ENCODE measurements around the gene DCAF15.
"Not testable (repeated sequence)": the region's sequence is repeated elsewhere in the genome, so short reads cannot be mapped to it uniquely, and the experiment has no call there.

DCAF15 gene, protein sequence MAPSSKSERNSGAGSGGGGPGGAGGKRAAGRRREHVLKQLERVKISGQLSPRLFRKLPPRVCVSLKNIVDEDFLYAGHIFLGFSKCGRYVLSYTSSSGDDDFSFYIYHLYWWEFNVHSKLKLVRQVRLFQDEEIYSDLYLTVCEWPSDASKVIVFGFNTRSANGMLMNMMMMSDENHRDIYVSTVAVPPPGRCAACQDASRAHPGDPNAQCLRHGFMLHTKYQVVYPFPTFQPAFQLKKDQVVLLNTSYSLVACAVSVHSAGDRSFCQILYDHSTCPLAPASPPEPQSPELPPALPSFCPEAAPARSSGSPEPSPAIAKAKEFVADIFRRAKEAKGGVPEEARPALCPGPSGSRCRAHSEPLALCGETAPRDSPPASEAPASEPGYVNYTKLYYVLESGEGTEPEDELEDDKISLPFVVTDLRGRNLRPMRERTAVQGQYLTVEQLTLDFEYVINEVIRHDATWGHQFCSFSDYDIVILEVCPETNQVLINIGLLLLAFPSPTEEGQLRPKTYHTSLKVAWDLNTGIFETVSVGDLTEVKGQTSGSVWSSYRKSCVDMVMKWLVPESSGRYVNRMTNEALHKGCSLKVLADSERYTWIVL

DNA sequence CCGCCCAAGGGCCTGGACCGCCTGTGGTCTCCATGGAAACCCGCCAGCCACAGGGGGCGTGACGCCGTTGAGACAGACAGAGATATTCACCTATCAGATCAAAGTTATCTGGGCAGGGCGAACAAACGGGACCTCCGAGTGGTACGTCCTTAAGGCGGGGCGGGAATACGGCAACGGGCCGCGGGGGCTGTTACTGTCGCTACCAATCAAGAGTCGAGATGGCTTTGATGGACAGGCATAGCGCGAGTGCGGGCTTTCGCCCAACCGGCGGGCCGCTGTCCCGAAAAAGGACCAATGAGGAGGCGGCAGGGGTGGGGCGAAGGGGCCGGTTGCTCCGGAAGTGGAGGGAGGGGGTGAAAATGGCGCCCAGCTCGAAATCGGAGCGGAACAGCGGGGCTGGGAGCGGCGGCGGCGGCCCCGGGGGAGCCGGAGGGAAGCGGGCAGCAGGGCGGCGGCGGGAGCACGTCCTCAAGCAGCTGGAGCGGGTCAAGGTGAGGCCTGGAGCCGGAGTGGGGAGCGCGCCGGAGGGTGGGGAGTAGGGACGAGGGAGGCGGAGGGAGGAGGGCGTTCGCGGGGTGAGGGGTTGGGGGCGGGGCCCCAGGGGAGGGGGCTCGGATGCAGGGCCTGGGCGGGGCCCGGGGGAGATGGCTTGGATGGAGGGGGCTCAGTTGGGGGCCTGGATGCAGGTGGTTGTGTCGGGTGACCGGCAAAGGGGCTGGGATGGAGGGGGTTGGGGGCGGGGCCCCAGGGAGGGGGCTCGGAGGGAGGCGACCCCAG is at the start of gene DCAF15:
Gene DCAF15, plus strand, starts transcription at position 356 of the 777 bp plus-strand sequence. Its CDS starts 4 bp downstream, at position 360.
- peak; percentile 98 for DNase-seq (ENCODE audit: low read depth)

- DNase-seq (ENCODE audit: low read depth): no peak
These were observed 49.2 kb upstream of the DCAF15 start for GRCh38 chr19:13902993-13903555.

GRCh38 chr19:13905634-13906520 is 46.4 kb upstream of the DCAF15 start, which contains the start of the genes BRME1 and CC2D1A:
Gene BRME1 (minus strand): TSS chr19:13906117. CDS start chr19:13904892, 1,225 bp downstream.
Gene CC2D1A (plus strand): TSS chr19:13906201. CDS start chr19:13906442, 241 bp downstream.
- DNase-seq (ENCODE audit: low read depth): peak; percentile 93

DNA sequence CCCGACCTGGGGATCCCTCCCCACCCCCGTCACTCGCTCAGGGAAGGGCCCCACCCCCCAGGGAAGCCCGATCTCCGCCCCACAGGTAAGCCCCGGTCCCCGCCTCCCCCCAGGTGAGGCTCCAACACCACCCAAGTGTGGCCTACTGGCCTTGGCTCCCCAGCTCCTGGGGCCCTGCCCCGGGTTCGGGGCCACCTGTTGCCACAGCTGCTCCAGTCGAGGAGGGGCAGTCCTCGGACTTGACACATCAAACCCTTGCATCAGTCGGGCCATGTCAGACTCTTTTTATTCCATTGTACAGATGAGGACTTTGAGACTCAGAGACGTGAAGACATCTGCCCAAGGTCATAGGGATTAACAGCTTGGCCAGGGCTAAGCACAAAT is 45.8 kb upstream of the DCAF15 start:
- no peak for DNase-seq (ENCODE audit: low read depth)

- DNase-seq (ENCODE audit: low read depth): no peak
These were observed 45.4 kb upstream of the DCAF15 start for GRCh38 chr19:13906910-13907309.

DNA sequence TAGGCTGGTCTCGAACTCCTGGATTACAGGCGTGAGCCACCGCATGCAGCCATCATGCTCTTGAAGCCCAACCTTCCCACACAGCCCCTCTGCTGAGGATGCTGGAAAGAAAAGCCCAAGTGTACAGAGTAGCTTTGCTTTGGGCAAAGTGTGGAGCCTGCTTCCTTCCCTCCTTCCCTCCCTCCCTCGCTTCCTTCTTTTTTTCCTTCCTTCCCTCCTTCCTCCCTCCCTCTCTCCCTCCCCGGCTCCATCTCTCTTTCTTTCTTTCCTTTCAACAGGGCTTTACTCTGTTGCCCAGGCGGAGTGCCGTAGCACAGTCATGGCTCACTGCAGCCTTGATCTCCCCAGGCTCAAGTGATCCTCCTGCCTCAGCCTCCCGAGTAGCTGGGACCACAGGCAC is 43.6 kb upstream of the DCAF15 start:
- no peak for DNase-seq (ENCODE audit: low read depth)

DNA sequence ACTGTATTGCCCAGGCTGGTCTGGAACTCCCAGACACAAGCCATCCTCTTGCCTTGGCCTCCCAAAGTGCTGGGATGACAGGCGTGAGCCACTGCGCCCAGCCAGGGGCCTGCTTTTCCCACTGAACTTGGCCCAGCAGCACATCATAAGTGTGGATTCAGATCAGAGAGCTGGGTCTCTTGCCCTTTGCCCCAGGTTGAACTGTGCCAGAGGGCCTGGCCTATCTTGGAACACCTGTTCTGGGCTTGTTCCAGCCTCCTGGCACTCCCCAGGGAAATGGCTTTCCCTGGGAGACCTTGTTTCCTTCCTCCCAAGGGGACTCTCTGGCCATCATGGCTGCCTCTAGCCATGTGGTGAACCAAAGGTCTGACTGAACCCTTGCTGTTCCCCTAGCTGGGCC is 42.9 kb upstream of the DCAF15 start:
- DNase-seq (ENCODE audit: low read depth): no peak

- no peak for DNase-seq (ENCODE audit: low read depth)
These were observed 39.0 kb upstream of the DCAF15 start for GRCh38 chr19:13913352-13913751.

DNA sequence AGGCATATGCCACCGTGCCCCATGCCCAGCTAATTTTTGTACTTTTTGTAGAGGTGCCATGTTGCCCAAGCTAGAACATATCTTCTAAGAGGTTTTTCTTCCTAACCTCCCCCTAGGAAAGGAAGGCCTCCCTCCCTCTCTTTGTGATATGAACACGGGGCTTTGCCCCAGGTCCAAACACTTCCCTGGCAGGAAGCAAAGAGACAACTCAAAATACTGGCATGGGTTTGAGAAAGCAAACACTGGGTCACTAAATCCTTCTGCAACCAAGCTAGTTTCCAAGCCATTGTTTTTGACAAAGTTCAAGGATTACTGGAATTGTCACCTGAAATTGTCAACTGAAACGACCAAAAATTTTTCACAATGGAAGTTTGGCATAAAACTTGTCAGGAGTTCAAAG is 37.5 kb upstream of the DCAF15 start:
- DNase-seq (ENCODE audit: low read depth): no peak

GRCh38 chr19:13917888-13918406 is 34.4 kb upstream of the DCAF15 start:
- DNase-seq (ENCODE audit: low read depth): no peak

DNA sequence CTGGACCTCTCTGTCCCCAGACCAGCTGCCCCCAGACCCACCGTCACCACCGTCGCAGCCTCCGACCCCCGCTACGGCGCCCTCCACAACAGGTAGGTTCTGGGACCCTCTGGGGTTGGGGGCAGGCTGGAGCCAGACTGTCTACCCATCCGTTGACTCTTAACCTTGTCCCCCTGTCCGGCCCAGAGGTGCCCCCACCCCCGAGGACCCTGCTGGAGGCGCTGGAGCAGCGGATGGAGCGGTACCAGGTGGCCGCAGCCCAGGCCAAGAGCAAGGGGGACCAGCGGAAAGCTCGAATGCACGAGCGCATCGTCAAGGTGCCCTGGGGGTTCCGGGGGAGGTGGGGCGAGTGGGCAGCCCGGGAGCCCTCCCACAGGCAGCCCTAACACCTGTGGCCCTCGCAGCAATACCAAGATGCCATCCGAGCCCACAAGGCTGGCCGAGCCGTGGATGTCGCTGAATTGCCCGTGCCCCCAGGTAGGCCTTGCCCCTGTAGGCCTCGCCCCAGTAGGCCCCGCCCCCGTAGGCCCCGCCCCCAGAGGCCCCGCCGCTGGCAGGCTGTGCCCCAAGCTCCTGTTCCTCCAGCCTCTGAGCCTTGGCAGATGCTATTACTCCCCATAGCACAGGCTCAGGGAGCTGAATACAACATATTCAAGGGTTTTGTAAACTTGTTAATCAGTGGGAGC is 33.4 kb upstream of the DCAF15 start:
- DNase-seq (ENCODE audit: low read depth): no peak

- no peak for DNase-seq (ENCODE audit: low read depth)
These were observed 31.8 kb upstream of the DCAF15 start for GRCh38 chr19:13920524-13920923.

DNA sequence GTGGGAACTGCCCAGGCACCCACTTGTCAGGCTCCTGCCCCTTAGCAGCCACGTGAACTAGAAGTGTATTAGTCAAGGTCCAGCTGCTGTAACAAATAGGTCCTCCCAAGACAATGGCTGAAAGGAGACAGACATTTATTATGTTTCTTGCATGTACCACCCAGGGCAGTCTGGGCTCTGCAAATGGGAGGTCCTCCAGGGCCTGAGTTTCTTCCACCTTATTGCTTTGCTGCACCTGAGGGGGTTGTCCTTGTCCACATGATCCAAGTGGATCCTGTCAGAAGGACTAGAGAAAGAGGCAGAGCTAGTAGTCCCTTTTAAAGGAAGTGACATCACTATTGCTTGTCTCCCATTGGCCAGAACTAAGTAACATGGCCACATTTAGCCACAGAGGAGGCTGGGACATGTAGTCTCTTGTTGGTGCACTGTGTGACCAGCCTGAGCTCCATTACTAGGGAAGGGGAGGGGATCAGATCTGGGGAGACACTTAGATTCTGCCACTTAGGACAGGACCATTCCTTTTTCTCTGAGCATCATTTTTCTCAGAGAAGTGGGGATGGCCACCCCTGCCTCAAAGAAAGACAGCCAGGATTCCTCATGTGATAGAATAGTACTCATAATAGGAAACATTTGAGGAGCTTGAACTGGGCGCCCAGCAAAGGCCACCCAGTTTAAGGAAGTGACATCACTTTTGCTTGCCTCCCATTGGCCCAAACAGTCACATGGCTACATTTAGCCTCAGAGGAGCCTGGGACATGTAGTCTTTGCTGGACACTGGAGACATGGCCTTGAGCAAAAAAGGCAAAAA is 31.2 kb upstream of the DCAF15 start:
- DNase-seq (ENCODE audit: low read depth): no peak

- not testable (repeated sequence) for DNase-seq (ENCODE audit: low read depth)
These were observed 30.2 kb upstream of the DCAF15 start for GRCh38 chr19:13922118-13922517.

- no peak for DNase-seq (ENCODE audit: low read depth)
These were observed 28.9 kb upstream of the DCAF15 start for GRCh38 chr19:13923194-13923987.

- DNase-seq (ENCODE audit: low read depth): no peak
These were observed 26.3 kb upstream of the DCAF15 start for GRCh38 chr19:13926010-13926409.

DNA sequence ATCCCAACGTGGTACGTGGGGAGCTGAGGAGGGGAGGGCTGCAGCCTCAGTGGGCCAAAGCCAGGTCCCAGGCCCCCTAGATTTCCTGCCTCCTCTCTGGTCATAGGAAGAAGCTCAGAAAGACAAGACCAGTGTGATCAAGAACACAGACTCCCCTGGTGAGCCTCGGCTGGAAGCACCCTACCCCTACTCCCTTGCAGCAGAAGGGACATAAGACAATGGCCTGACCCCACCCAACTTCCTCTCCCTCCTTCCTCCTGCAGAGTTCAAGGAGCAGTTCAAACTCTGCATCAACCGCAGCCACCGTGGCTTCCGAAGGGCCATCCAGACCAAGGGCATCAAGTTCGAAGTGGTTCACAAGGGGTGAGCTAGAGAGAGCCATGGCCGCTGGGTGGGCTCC is 25.6 kb upstream of the DCAF15 start:
- DNase-seq (ENCODE audit: low read depth): no peak

- no peak for DNase-seq (ENCODE audit: low read depth)
These were observed 23.0 kb upstream of the DCAF15 start for GRCh38 chr19:13929340-13929739.

GRCh38 chr19:13929956-13930355 is 22.4 kb upstream of the DCAF15 start:
- DNase-seq (ENCODE audit: low read depth): no peak

Data from activated T-helper 9 cell treated with anti-CD3 and anti-CD28 coated beads, Interleukin-2, amount 50 U/mL, for 16 hours (primary cell).